ENCODE measurements around the gene ANKRD16.
A peak's percentile ranks its signal among the peaks of the same experiment; 100 is the strongest.
"Not testable (repeated sequence)": the region's sequence is repeated elsewhere in the genome, so short reads cannot be mapped to it uniquely, and the experiment has no call there.

ANKRD16 gene

GRCh38 chr10:5835446-5836095, 54.1 kb downstream of the ANKRD16 start:
- no peak for DNase-seq (ENCODE audit: low spot score)

GRCh38 chr10:5833814-5834213, 55.9 kb downstream of the ANKRD16 start:
- DNase-seq (ENCODE audit: low spot score), result no peak

GRCh38 chr10:5832946-5833345, 56.7 kb downstream of the ANKRD16 start:
- no peak for DNase-seq (ENCODE audit: low spot score)

- no peak for DNase-seq (ENCODE audit: low spot score)
Measured at GRCh38 chr10:5831446-5831782, 58.3 kb downstream of the ANKRD16 start.

- DNase-seq (ENCODE audit: low spot score), result no peak
Measured at GRCh38 chr10:5830629-5831445, 58.9 kb downstream of the ANKRD16 start.

GRCh38 chr10:5829267-5829666, 60.4 kb downstream of the ANKRD16 start:
- DNase-seq (ENCODE audit: low spot score), result no peak

GRCh38 chr10:5828725-5829124, 61.0 kb downstream of the ANKRD16 start:
- no peak for DNase-seq (ENCODE audit: low spot score)

GRCh38 chr10:5827841-5828240, 61.9 kb downstream of the ANKRD16 start:
- no peak for DNase-seq (ENCODE audit: low spot score)

GRCh38 chr10:5826511-5826910, 63.2 kb downstream of the ANKRD16 start:
- not testable (repeated sequence) for DNase-seq (ENCODE audit: low spot score)

- peak; percentile 13 for DNase-seq (ENCODE audit: low spot score)
Measured at GRCh38 chr10:5818894-5819293, 70.8 kb downstream of the ANKRD16 start.

- DNase-seq (ENCODE audit: low spot score), result no peak
Measured at GRCh38 chr10:5818048-5818331, 71.7 kb downstream of the ANKRD16 start.

- DNase-seq (ENCODE audit: low spot score), result no peak
Measured at GRCh38 chr10:5817322-5818047, 72.2 kb downstream of the ANKRD16 start.

- no peak for DNase-seq (ENCODE audit: low spot score)
Measured at GRCh38 chr10:5816170-5816569, 73.5 kb downstream of the ANKRD16 start.

- no peak for DNase-seq (ENCODE audit: low spot score)
Measured at GRCh38 chr10:5814110-5815107, 75.3 kb downstream of the ANKRD16 start.

- peak; percentile 98 for DNase-seq (ENCODE audit: low spot score)
Measured at GRCh38 chr10:5813341-5814109, 76.2 kb downstream of the ANKRD16 start, which contains the start of gene GDI2. GDI2 (minus strand) TSS chr10:5813434; CDS start chr10:5813258, 176 bp downstream.

- no peak for DNase-seq (ENCODE audit: low spot score)
Measured at GRCh38 chr10:5813091-5813340, 76.7 kb downstream of the ANKRD16 start.

GRCh38 chr10:5812283-5813090, 77.2 kb downstream of the ANKRD16 start:
- peak; percentile 33 for DNase-seq (ENCODE audit: low spot score)
